Measurements from ENCODE around the gene FBXO7. TPM values are rescaled to one million over a fixed set of nuclear protein-coding genes. Genes with fewer than 3 reads are reported as not detected.
A peak's percentile ranks its signal among the peaks of the same experiment; 100 is the strongest.

FBXO7 gene
- total and polyA plus RNA-seq, 2 of the 4 experiments (the other 2 are of a cell fraction) = 71.5 TPM

- H4K20me1 ChIP-seq (ENCODE audit: insufficient read depth, low read length) = peaks cover 74% of the 10 kb centered on the region
- in situ Hi-C loops (cut with MboI; ENCODE audit: low sequenced_read_pairs) = loop anchor here (10.0 kb wide), 1 partner anchor 504 kb away; no protein-coding TSS in a partner anchor
- peaks cover 6% of the 10 kb centered on the region for H3K36me3 ChIP-seq (ENCODE audit: control insufficient read depth, insufficient read depth, low read length)
Measured at GRCh38 chr22:32478994-32479393, 4.4 kb downstream of the FBXO7 start.

More at GRCh38 chr22:32478994-32479393, 4.4 kb downstream of the FBXO7 start:
- Histone ChIP-seq H3K56ac (ENCODE audit: extremely low read depth, insufficient read depth, low read length) (no peak overlapping the region), H4K5ac (ENCODE audit: low read depth, low read length) (no peak overlapping the region), H3K27ac (ENCODE audit: insufficient read depth, low read length) (no peak overlapping the region), H2BK120ac (ENCODE audit: low read depth, low read length) (no peak overlapping the region), H3K9ac (ENCODE audit: low read depth, low read length) (no peak overlapping the region), H2BK15ac (ENCODE audit: low read depth, low read length) (no peak overlapping the region), H3K27me3 (ENCODE audit: control insufficient read depth, insufficient read depth, low read length) (no peaks in the 10 kb centered on the region), H2AFZ (replicated peaks; ENCODE audit: low read length, poor library complexity) (no peak overlapping the region), H3K18ac (ENCODE audit: low read depth, low read length) (no peak overlapping the region), H4K91ac (ENCODE audit: insufficient read depth, low read depth, low read length) (no peak overlapping the region), H3K9me3 (ENCODE audit: control insufficient read depth, insufficient read depth, low read length) (no peaks in the 10 kb centered on the region), H3K4me3 (ENCODE audit: insufficient read depth, low read depth, low read length) (no peak overlapping the region), H2BK20ac (ENCODE audit: low read depth, low read length) (no peak overlapping the region), H2AK9ac (replicated peaks; ENCODE audit: low read depth, low read length, poor library complexity) (no peak overlapping the region), H2BK5ac (ENCODE audit: low read depth, low read length, poor library complexity, severe bottlenecking) (no peak overlapping the region), H3K14ac (replicated peaks; ENCODE audit: low read depth, low read length) (no peak overlapping the region), H4K8ac (ENCODE audit: low read depth in 2 of 2, low read length in 2 of 2) (no peak overlapping the region), H3K4me1 (ENCODE audit: control insufficient read depth, insufficient read depth, low read length) (peaks cover under 1% of the 10 kb centered on the region; the same call in 1 of the 2 replicates), H3K9me1 (ENCODE audit: insufficient read depth, low read length) (peaks cover 9% of the 10 kb centered on the region), H3K23ac (ENCODE audit: low read depth, low read length) (no peak overlapping the region), H2AK5ac (ENCODE audit: low read depth, low read length) (no peak overlapping the region), H3K4ac (ENCODE audit: low read depth, low read length) (no peak overlapping the region), H3K79me1 (ENCODE audit: low read depth in 1 of 2, low read length in 2 of 2) (peaks cover 11 to 52% of the 10 kb centered on the region in 2 experiments), H3K4me2 (ENCODE audit: low read depth, low read length) (no peak overlapping the region)
- dilution Hi-C loops (cut with HindIII; ENCODE audit: low sequenced_read_pairs, unreplicated experiment) = no loop called here
- POLR2A ChIA-PET (ENCODE audit: unreplicated experiment) = no interaction called here
- ATAC-seq (ENCODE audit: low read depth) = no peak
- intact Hi-C loops (cut with micrococcal nuclease) = loop anchor here (10.0 kb wide), 2 partner anchors 374 to 814 kb away; partner anchors contain the start of gene PISD
- WGBS, 2 experiments (ENCODE audit: extremely low coverage in 2 of 2, insufficient read length in 1 of 2) = no CpG with 5 or more reads among the region's 3 CpGs
- peak; percentile 28 for DNase-seq
- BruUV-seq (replicated peaks) = no TSS peak
- CTCF ChIA-PET = interaction anchor here (1.2 kb wide), 1 partner anchor 9 kb away, joined by 3 read pairs; no protein-coding TSS in a partner anchor
- TF ChIP-seq BHLHE40 (IDR thresholded peaks at IDR 0.05; ENCODE audit: low read depth, low read length) (no peak), MXI1 (IDR thresholded peaks at IDR 0.05; ENCODE audit: borderline replicate concordance, low read depth, low read length) (no peak), NFE2L2 (IDR thresholded peaks at IDR 0.05; ENCODE audit: low read depth, low read length) (no peak), USF2 (IDR thresholded peaks at IDR 0.05; ENCODE audit: low read depth, low read length) (no peak), POLR2A (IDR thresholded peaks at IDR 0.05; ENCODE audit: low read depth, low read length) (no peak), CHD1 (IDR thresholded peaks at IDR 0.05; ENCODE audit: low read depth, low read length) (no peak), RAD21 (IDR thresholded peaks at IDR 0.05; ENCODE audit: low read length) (no peak), FOS (IDR thresholded peaks at IDR 0.05; ENCODE audit: low read depth, low read length) (no peak), SMC3 (IDR thresholded peaks at IDR 0.05; ENCODE audit: low read depth, low read length) (no peak), RFX5 (IDR thresholded peaks at IDR 0.05; ENCODE audit: low read depth, low read length) (no peak), MAZ (IDR thresholded peaks at IDR 0.05; ENCODE audit: borderline replicate concordance, low read depth, low read length) (no peak), RCOR1 (IDR thresholded peaks at IDR 0.05; ENCODE audit: insufficient replicate concordance, low read length) (no peak), MAFK (IDR thresholded peaks at IDR 0.05; ENCODE audit: low read depth, low read length) (no peak), CEBPB (IDR thresholded peaks at IDR 0.05; ENCODE audit: low read depth, low read length) (no peak), ELK1 (IDR thresholded peaks at IDR 0.05; ENCODE audit: borderline replicate concordance, low read depth, low read length) (no peak)
- TF ChIP-seq, protein P1, sequence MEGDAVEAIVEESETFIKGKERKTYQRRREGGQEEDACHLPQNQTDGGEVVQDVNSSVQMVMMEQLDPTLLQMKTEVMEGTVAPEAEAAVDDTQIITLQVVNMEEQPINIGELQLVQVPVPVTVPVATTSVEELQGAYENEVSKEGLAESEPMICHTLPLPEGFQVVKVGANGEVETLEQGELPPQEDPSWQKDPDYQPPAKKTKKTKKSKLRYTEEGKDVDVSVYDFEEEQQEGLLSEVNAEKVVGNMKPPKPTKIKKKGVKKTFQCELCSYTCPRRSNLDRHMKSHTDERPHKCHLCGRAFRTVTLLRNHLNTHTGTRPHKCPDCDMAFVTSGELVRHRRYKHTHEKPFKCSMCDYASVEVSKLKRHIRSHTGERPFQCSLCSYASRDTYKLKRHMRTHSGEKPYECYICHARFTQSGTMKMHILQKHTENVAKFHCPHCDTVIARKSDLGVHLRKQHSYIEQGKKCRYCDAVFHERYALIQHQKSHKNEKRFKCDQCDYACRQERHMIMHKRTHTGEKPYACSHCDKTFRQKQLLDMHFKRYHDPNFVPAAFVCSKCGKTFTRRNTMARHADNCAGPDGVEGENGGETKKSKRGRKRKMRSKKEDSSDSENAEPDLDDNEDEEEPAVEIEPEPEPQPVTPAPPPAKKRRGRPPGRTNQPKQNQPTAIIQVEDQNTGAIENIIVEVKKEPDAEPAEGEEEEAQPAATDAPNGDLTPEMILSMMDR (conservative IDR thresholded peaks at IDR 0.05; ENCODE audit: low read depth, low read length) = no peak
